Measurements from ENCODE around the gene SIRPD.
"Not testable (repeated sequence)": the region's sequence is repeated elsewhere in the genome, so short reads cannot be mapped to it uniquely, and the experiment has no call there.

SIRPD gene

DNA sequence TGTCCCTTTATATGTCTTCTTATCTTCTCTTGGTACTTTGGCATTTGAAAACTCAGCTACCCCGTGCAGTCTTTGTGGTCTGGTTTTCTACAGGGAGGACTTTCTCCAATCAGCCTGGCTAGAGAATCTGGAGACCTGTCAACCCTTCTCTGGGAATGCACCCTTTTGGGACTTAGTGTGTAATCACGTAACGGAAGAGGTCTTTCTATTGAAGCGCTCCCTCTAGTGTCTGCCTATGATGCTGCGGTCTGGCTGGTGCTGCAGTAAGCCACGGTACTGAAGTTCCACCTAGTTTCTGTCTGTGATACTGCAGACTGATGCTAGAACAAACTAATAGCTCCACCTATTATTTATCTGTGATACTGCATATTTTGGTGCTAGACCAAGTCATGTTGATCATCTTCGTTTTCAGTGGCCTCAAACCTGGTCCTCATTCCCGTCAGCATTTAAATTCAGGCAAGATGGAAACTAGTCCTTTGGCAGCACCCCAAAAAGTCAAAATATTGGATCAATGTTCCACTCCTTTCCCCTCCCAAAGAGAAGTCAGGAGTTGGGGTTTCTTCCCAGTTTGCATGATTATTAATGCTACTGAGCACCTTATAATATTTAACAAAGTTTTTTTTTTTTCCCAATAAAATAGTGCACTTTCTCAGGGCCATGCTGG is 53.8 kb downstream of the SIRPD start:
- no peak overlapping the region for H3K27ac ChIP-seq
- ChIA-PET POLR2A (ENCODE audit: low non-redundant PET) (no interaction called here), CTCF (interaction anchor here (0.5 to 3.5 kb wide), 30 partner anchors 9 to 1248 kb away, joined by 3 to 46 read pairs (median 4); partner anchors contain the start of genes NSFL1C and RAD21L1)
- TF ChIP-seq CTCF (conservative IDR thresholded peaks at IDR 0.05; ENCODE audit: low read depth), result peak; percentile 99
- DNase-seq (ENCODE audit: low spot score), result peak; percentile 86

- no peak for TF ChIP-seq CTCF (conservative IDR thresholded peaks at IDR 0.05; ENCODE audit: low read depth)
- H3K27ac ChIP-seq, result peak overlapping the region; percentile 88
- no peak for DNase-seq (ENCODE audit: low spot score)
- ChIA-PET CTCF (interaction anchor here (0.6 to 2.0 kb wide), 2 partner anchors 34 to 220 kb away, joined by 3 to 7 read pairs; partner anchors contain the start of gene NSFL1C), POLR2A (ENCODE audit: low non-redundant PET) (no interaction called here)
Measured at GRCh38 chr20:1500496-1500895, 57.0 kb downstream of the SIRPD start.

DNA sequence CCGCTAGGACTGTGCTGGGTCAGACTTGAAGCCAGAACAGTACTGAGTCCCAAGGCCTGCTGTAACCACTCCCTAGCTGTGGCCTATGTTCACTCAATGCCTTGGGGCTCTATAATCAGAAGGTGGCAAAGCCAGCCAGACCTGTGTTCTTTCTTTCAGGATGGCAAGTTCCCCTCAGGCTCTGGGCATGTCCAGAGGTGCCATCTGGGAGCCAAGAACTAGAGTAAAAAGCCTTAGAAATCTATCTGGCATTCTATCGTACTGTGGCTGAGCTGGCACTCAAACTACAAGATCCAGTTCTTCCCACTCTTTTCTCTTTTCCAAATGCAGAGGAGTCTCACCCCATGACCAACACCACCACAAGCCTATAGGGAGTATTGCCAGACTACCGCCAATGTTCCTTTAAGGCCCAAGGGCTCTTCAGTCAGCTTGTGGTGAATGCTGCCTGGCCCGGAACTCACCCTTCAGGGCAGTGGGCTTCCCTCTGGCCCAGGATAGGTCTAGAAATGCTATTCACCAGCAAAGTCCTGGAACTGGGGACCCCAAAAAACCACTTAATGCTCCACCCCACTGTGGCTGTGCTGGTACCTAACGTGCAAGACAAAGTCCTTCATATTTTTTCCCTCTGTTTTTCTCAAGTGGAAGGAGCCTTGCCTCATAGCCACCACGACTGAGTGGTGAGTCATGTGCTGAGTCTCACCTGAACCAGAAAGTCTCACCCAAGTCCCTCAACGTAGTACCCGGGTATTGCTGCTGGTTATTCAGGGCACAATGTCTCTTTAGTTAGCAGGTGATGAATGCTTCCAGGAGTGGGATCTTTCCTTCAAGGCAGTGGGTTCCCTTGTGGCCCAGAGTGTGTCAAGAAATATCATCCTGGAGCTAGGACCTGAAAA is 57.7 kb downstream of the SIRPD start:
- peak overlapping the region; percentile 88 for H3K27ac ChIP-seq
- no peak for TF ChIP-seq CTCF (conservative IDR thresholded peaks at IDR 0.05; ENCODE audit: low read depth)
- CTCF ChIA-PET, result interaction anchor here (0.6 to 2.0 kb wide), 3 partner anchors 33 to 450 kb away, joined by 3 to 7 read pairs (median 5); partner anchors contain the start of gene NSFL1C
- POLR2A ChIA-PET (ENCODE audit: low non-redundant PET), result interaction anchor here (0.6 kb wide), 1 partner anchor 9 kb away, joined by 3 read pairs; no protein-coding TSS in a partner anchor
- DNase-seq (ENCODE audit: low spot score), result peak; percentile 64

GRCh38 chr20:1497371-1497770 is 60.1 kb downstream of the SIRPD start:
- ChIA-PET POLR2A (ENCODE audit: low non-redundant PET) (interaction anchor here (0.7 kb wide), 1 partner anchor 31 kb away, joined by 5 read pairs; no protein-coding TSS in a partner anchor), CTCF (interaction anchor here (0.6 kb wide), 2 partner anchors 16 to 30 kb away, joined by 4 read pairs; no protein-coding TSS in a partner anchor)
- not testable (repeated sequence) for H3K27ac ChIP-seq

DNA sequence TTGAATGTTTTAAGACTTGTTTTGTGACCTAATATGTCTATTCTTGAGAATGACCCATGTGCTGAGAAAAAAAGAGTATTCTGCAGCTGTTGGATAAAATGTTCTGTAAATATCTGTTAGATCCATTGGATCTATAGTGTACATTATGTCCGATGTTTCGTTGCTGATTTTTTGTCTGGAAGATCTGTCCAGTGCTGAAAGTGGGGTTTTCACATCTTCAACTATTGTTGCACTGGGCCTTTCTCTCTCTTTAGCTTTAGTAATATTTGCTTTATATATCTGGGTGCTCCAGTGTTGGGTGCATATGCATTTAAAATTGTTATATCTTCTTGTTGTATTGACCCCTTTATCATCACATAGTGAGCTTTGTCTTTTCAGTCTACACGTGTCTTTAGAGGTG is 60.6 kb downstream of the SIRPD start:
- DNase-seq (ENCODE audit: low spot score), result no peak
- CTCF ChIA-PET, result interaction anchor here (0.6 kb wide), 2 partner anchors 15 to 29 kb away, joined by 4 read pairs; no protein-coding TSS in a partner anchor
- no peak overlapping the region for H3K27ac ChIP-seq
- POLR2A ChIA-PET (ENCODE audit: low non-redundant PET), result no interaction called here
- no peak for TF ChIP-seq CTCF (conservative IDR thresholded peaks at IDR 0.05; ENCODE audit: low read depth)

More at GRCh38 chr20:1497371-1497770, 60.1 kb downstream of the SIRPD start:
- DNase-seq (ENCODE audit: low spot score), result not testable (repeated sequence)

- TF ChIP-seq CTCF (conservative IDR thresholded peaks at IDR 0.05; ENCODE audit: low read depth), result no peak
Measured at GRCh38 chr20:1494436-1494835, 63.1 kb downstream of the SIRPD start.

More at GRCh38 chr20:1494436-1494835, 63.1 kb downstream of the SIRPD start:
- DNase-seq (ENCODE audit: low spot score), result no peak
- POLR2A ChIA-PET (ENCODE audit: low non-redundant PET), result no interaction called here
- no peak overlapping the region for H3K27ac ChIP-seq
- CTCF ChIA-PET, result interaction anchor here (1.7 kb wide), 1 partner anchor 9 kb away, joined by 7 read pairs; no protein-coding TSS in a partner anchor
